ENCODE measurements around the gene EBF3.

EBF3 gene

GRCh38 chr10:129969184-129969910 lies 5.3 kb upstream of the EBF3 start:
- Mint-ChIP-seq H3K27ac (no peak overlapping the region), H3K9me3 (no peaks in the 10 kb centered on the region), H3K27me3 (ENCODE audit: low read depth) (peaks cover 88% of the 10 kb centered on the region), H3K4me1 (peaks cover 34% of the 10 kb centered on the region), H3K36me3 (ENCODE audit: low read depth) (no peaks in the 10 kb centered on the region), H3K4me3 (peak overlapping the region; percentile 86 to 92 (median 90))
- peak; percentile 15 to 50 (median 15) for TF ChIP-seq CTCF (IDR thresholded peaks at IDR 0.05; ENCODE audit: unreplicated experiment in 3 of 3)

GRCh38 chr10:129968853-129969183 lies 4.7 kb upstream of the EBF3 start:
- Mint-ChIP-seq H3K4me1 (peaks cover 34% of the 10 kb centered on the region), H3K27ac (no peak overlapping the region), H3K9me3 (no peaks in the 10 kb centered on the region), H3K4me3 (peak overlapping the region; percentile 54 to 72 (median 57)), H3K36me3 (ENCODE audit: low read depth) (no peaks in the 10 kb centered on the region), H3K27me3 (ENCODE audit: low read depth) (peaks cover 83% of the 10 kb centered on the region)
- peak; percentile 74 to 90 (median 81) for TF ChIP-seq CTCF (IDR thresholded peaks at IDR 0.05; ENCODE audit: unreplicated experiment in 3 of 3)

- H3K9me3 Mint-ChIP-seq, result no peaks in the 10 kb centered on the region
- peaks cover 79% of the 10 kb centered on the region for H3K27me3 Mint-ChIP-seq (ENCODE audit: low read depth)
- TF ChIP-seq CTCF (IDR thresholded peaks at IDR 0.05; ENCODE audit: unreplicated experiment in 3 of 3), result no peak
- H3K4me3 Mint-ChIP-seq, result peak overlapping the region in 2 of 3 experiments; percentile 54 to 57
- H3K4me1 Mint-ChIP-seq, result peaks cover 34% of the 10 kb centered on the region
- no peak overlapping the region for H3K27ac Mint-ChIP-seq
- no peaks in the 10 kb centered on the region for H3K36me3 Mint-ChIP-seq (ENCODE audit: low read depth)
These were observed 4.2 kb upstream of the EBF3 start for GRCh38 chr10:129968020-129968852.

- no peak overlapping the region for H3K27ac Mint-ChIP-seq
- H3K27me3 Mint-ChIP-seq (ENCODE audit: low read depth), result peaks cover 84% of the 10 kb centered on the region
- H3K36me3 Mint-ChIP-seq (ENCODE audit: low read depth), result peaks cover 2% of the 10 kb centered on the region
- no peaks in the 10 kb centered on the region for H3K9me3 Mint-ChIP-seq
- TF ChIP-seq CTCF (IDR thresholded peaks at IDR 0.05; ENCODE audit: unreplicated experiment in 3 of 3), result no peak
- peaks cover 37% of the 10 kb centered on the region for H3K4me1 Mint-ChIP-seq
- peak overlapping the region in 1 of 3 experiments; percentile 9 for H3K4me3 Mint-ChIP-seq
These were observed 3.5 kb upstream of the EBF3 start for GRCh38 chr10:129967579-129968019.

GRCh38 chr10:129966889-129967578 lies 3.0 kb upstream of the EBF3 start:
- H3K36me3 Mint-ChIP-seq (ENCODE audit: low read depth), result peaks cover 6% of the 10 kb centered on the region
- H3K9me3 Mint-ChIP-seq, result no peaks in the 10 kb centered on the region
- peaks cover 85% of the 10 kb centered on the region for H3K27me3 Mint-ChIP-seq (ENCODE audit: low read depth)
- no peak for TF ChIP-seq CTCF (IDR thresholded peaks at IDR 0.05; ENCODE audit: unreplicated experiment in 3 of 3)
- H3K4me3 Mint-ChIP-seq, result no peak overlapping the region
- no peak overlapping the region for H3K27ac Mint-ChIP-seq
- peaks cover 40% of the 10 kb centered on the region for H3K4me1 Mint-ChIP-seq

Measured in nephron (organoid).